HUES48 (cell line): ENCODE results near the gene SMOC2.

Experiments used
- H3K27ac ChIP-seq: one replicate; pipeline ENCODE4 v1.7.0; 2013; ENCODE audit warnings: low read depth, low read length, inconsistent platforms
- H3K27me3 ChIP-seq: 2 replicates; pipeline ENCODE4 v1.6.1; 2013; ENCODE audit warnings: mild to moderate bottlenecking, low read length; ENCODE audit not compliant: control insufficient read depth, insufficient read depth
- H3K36me3 ChIP-seq: 2 replicates; pipeline ENCODE4 v1.6.1; 2013; ENCODE audit warnings: low read length; ENCODE audit not compliant: control insufficient read depth, insufficient read depth
- H3K4me1 ChIP-seq: 2 replicates; pipeline ENCODE4 v1.6.1; 2013; ENCODE audit warnings: mild to moderate bottlenecking, low read length; ENCODE audit not compliant: control insufficient read depth, insufficient read depth
- H3K4me3 ChIP-seq: 2 replicates; pipeline ENCODE4 v1.5.1; 2013; ENCODE audit warnings: mild to moderate bottlenecking, low read depth, low read length
- H3K9ac ChIP-seq: 2 replicates; pipeline ENCODE4 v1.6.1; 2013; ENCODE audit warnings: mild to moderate bottlenecking, low read depth, low read length, moderate library complexity
- H3K9me3 ChIP-seq: 2 replicates; pipeline ENCODE4 v1.6.1; 2013; ENCODE audit warnings: low read length; ENCODE audit not compliant: control insufficient read depth, insufficient read depth

SMOC2 gene

GRCh38 chr6:168518867-168519266 is 77.9 kb downstream of the SMOC2 start:
- no peak overlapping the region for H3K27ac ChIP-seq
- no peaks in the 10 kb centered on the region for H3K4me1 ChIP-seq
- no peak overlapping the region for H3K9ac ChIP-seq
- no peaks in the 10 kb centered on the region for H3K27me3 ChIP-seq
- H3K4me3 ChIP-seq: no peak overlapping the region
- no peaks in the 10 kb centered on the region for H3K36me3 ChIP-seq
- no peaks in the 10 kb centered on the region for H3K9me3 ChIP-seq

GRCh38 chr6:168520233-168520632 is 79.2 kb downstream of the SMOC2 start:
- peaks cover 3% of the 10 kb centered on the region; the same call in 1 of the 2 replicates for H3K4me1 ChIP-seq
- H3K4me3 ChIP-seq: no peak overlapping the region
- no peak overlapping the region for H3K9ac ChIP-seq
- H3K9me3 ChIP-seq: no peaks in the 10 kb centered on the region
- H3K36me3 ChIP-seq: no peaks in the 10 kb centered on the region
- no peak overlapping the region for H3K27ac ChIP-seq
- no peaks in the 10 kb centered on the region for H3K27me3 ChIP-seq

DNA sequence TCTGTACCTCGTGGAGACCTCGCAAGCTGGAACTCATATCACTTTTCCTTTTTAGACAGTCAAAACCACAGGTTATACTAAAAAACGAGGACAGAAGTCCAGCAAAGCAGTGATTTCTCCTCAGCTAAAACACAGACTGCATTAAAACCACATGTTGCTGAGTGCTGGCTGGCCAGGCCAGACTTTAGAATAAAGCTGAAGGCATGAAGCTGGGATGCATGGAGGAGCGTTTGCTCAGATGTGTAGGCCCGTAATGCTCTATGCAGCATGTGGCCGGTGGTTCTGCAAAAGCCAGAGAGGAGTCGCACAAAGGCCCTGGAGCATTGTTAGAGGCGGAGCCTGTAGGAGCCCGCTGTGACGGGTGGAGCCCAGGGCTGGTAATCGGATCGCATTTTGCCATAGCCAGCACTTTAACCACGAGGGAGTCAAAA is 83.6 kb downstream of the SMOC2 start:
- no peak overlapping the region for H3K9ac ChIP-seq
- no peak overlapping the region for H3K27ac ChIP-seq
- peaks cover 3% of the 10 kb centered on the region; the same call in 1 of the 2 replicates for H3K4me1 ChIP-seq
- H3K27me3 ChIP-seq: no peaks in the 10 kb centered on the region
- H3K4me3 ChIP-seq: no peak overlapping the region
- no peaks in the 10 kb centered on the region for H3K36me3 ChIP-seq
- H3K9me3 ChIP-seq: no peaks in the 10 kb centered on the region

DNA sequence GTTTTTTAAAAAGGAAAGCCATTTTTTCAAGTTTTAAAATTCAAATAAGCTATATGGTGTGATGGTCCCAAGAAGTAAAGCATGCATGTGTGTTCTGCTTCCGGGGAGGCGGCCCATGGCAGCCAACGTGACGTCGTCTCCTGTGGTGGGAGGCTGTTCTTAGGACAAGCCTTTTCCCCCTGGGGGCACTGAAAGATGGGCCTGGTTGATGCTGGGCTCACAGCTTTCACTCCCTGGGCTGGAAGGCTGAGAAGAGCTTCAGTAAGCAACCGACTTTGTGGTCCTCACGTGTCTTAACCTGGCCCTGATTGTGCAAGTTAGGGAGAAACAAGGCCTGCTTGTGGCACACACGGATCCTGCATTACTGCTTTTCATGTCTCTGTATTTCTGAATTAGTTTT is 84.1 kb downstream of the SMOC2 start:
- H3K4me3 ChIP-seq: no peak overlapping the region
- no peaks in the 10 kb centered on the region for H3K36me3 ChIP-seq
- H3K9me3 ChIP-seq: no peaks in the 10 kb centered on the region
- no peak overlapping the region for H3K27ac ChIP-seq
- no peak overlapping the region for H3K9ac ChIP-seq
- no peaks in the 10 kb centered on the region for H3K27me3 ChIP-seq
- peaks cover 3% of the 10 kb centered on the region; the same call in 1 of the 2 replicates for H3K4me1 ChIP-seq

DNA sequence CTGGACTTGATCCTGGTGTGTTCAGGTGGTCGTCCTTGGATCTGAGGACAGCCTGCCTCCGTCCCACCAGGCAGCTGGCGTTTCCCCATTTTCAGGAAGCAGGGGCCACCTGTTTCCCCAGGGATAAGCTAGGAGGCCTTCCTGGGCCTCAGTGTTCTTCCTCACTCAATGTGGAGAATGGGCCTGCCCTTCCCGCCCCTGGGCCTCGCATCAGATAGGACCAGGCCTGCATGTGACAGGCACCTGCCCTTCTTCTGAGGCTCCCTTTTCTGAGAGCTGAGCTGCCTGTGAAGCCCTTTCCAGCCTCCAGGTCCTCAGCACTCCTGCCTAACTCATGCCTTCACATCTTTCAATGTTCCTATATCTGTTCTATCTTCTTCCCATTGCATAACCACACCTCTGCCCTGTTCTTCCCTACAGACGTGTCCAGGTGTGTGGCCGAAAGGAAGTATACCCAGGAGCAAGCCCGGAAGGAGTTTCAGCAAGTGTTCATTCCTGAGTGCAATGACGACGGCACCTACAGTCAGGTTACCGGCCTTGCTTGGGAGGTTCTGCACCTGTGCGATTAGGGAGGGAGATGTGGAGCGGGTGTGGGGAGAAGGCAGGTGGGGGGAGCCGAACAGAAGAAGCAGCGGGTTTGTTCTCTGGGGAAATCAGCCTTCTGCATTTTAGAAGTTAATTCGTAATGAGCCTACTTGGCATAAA is 85.1 kb downstream of the SMOC2 start:
- H3K36me3 ChIP-seq: no peaks in the 10 kb centered on the region
- H3K9ac ChIP-seq: no peak overlapping the region
- H3K4me3 ChIP-seq: no peak overlapping the region
- H3K27ac ChIP-seq: no peak overlapping the region
- H3K4me1 ChIP-seq: peaks cover 3% of the 10 kb centered on the region; the same call in 1 of the 2 replicates
- no peaks in the 10 kb centered on the region for H3K9me3 ChIP-seq
- no peaks in the 10 kb centered on the region for H3K27me3 ChIP-seq

DNA sequence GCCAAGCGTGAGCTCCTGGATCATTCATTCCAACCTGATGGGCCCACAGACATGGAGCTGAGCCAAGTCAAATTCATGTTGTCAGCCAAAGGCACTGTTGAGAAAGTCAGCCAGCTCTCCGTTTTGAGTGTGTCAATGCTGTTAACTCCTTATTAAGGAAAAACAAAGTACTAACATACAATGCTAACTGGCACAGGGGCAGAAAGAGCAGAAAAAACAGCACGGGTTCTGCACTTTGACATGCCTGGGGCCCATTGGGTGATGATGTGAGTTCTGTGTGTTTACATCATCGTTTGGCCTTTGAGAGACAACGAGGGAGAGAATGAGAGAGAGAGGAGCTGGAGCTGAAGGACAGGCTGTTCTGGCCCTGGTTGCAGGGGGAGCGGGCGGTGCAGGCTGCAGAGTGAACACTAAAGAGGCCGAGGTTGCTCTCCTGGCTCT is 85.9 kb downstream of the SMOC2 start:
- H3K27me3 ChIP-seq: no peaks in the 10 kb centered on the region
- peaks cover 3% of the 10 kb centered on the region; the same call in 1 of the 2 replicates for H3K4me1 ChIP-seq
- H3K4me3 ChIP-seq: no peak overlapping the region
- H3K9ac ChIP-seq: no peak overlapping the region
- H3K9me3 ChIP-seq: no peaks in the 10 kb centered on the region
- H3K36me3 ChIP-seq: no peaks in the 10 kb centered on the region
- no peak overlapping the region for H3K27ac ChIP-seq

- Histone ChIP-seq H3K4me3 (no peak overlapping the region), H3K9me3 (no peaks in the 10 kb centered on the region), H3K27me3 (no peaks in the 10 kb centered on the region), H3K9ac (no peak overlapping the region), H3K27ac (no peak overlapping the region), H3K4me1 (peaks cover 3% of the 10 kb centered on the region; the same call in 1 of the 2 replicates), H3K36me3 (no peaks in the 10 kb centered on the region)
Measured at GRCh38 chr6:168527451-168528210, 86.6 kb downstream of the SMOC2 start.

DNA sequence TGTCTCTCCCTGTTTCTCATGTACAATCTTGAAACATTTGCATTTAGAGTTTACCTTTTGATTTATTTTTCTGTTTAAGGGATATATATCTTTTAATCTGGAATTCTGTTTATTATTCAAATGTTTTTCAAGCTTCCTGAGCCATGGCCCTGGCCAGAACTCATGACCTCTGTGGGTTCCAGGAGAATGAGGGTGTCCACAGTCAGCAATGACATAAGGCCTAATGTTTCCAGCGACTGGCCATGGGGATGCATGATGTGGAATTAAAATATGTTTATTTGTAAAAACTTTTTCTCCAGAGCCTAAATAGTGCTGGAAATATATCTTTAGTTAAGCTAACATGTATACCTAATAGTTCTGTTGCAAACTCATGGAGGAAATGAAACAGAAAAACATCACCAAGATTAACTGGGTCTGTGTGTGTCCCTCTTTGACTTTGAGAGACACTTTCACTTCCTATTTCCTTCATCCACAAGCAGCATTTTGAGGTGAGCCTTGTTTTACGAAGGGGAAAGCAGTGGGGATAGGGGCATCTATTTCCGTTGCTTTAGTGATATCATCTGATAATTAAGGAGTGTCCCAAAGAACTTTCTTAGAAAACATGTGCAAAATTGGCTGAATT is 87.6 kb downstream of the SMOC2 start:
- Histone ChIP-seq H3K36me3 (no peaks in the 10 kb centered on the region), H3K4me1 (peaks cover 3% of the 10 kb centered on the region; the same call in 1 of the 2 replicates), H3K9ac (no peak overlapping the region), H3K4me3 (no peak overlapping the region), H3K27me3 (no peaks in the 10 kb centered on the region), H3K9me3 (no peaks in the 10 kb centered on the region), H3K27ac (no peak overlapping the region)

DNA sequence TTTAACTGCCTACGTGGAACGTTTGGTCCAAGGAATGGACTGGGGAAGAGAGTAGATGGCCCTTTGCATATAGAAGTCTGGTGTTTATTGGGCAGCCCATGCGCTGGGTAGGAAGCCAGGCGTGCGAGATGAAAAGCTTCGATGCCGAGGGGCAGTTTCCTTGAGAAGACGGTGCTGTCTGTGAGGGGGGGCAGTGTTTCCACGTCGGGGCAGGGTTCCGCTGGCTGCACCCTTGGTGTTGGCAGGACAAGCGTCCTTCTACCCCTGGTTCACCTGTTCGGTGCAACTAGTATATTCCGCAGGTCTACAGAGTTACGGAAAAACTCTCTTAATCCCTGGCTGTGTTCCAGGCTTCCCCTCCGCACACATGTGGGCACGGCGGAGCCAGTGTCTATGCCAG is 88.2 kb downstream of the SMOC2 start:
- Histone ChIP-seq H3K27ac (no peak overlapping the region), H3K4me1 (peaks cover 3% of the 10 kb centered on the region; the same call in 1 of the 2 replicates), H3K27me3 (no peaks in the 10 kb centered on the region), H3K9me3 (no peaks in the 10 kb centered on the region), H3K9ac (no peak overlapping the region), H3K4me3 (no peak overlapping the region), H3K36me3 (no peaks in the 10 kb centered on the region)

DNA sequence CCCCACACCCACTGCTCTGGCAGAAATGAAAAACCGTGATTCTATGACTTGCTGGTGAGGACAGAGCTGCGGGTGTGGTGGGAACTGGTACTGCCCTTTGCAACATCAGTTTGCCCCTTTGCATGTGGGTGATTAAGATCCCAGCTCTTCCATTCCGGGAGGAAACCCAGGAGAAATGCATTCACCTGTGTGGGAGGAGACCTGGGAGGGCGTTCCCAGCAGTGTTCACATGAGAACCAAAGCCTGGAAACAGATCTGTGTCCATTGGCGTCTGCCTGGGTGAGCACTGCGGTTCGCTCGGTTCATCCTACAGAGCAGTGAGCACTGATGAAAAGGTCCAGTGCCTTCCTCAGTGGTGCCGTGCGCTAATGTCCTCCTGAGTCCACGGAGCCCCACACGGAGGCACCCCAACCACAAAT is 89.7 kb downstream of the SMOC2 start:
- Histone ChIP-seq H3K4me1 (no peaks in the 10 kb centered on the region), H3K9me3 (no peaks in the 10 kb centered on the region), H3K27me3 (no peaks in the 10 kb centered on the region), H3K9ac (no peak overlapping the region), H3K27ac (no peak overlapping the region), H3K36me3 (no peaks in the 10 kb centered on the region), H3K4me3 (no peak overlapping the region)

DNA sequence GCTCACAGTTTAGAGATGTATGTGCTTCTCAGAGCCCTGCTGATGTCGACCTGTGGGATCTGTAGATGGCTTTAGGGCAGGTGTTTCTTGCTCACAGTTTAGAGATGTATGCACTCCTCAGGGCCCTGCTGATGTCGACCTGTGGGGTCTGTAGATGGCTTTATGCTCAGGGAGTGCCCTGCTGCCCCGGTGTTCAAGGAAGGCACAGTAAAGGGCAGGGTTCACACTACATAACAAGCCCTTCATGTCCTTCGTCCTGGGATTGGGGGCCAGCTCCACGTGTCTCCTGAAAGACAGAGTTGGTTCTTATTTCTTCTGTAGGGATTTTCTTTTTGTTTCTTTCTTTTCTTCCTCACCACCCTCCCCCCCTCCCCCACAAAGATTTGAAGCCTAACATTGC is 91.1 kb downstream of the SMOC2 start:
- no peak overlapping the region for H3K9ac ChIP-seq
- H3K4me1 ChIP-seq: no peaks in the 10 kb centered on the region
- no peak overlapping the region for H3K27ac ChIP-seq
- no peaks in the 10 kb centered on the region for H3K9me3 ChIP-seq
- no peaks in the 10 kb centered on the region for H3K27me3 ChIP-seq
- no peak overlapping the region for H3K4me3 ChIP-seq
- H3K36me3 ChIP-seq: no peaks in the 10 kb centered on the region
